Sigmoid colon (tissue), 4 donors: ENCODE results near the gene APOD.
"Not testable (repeated sequence)": the region's sequence is repeated elsewhere in the genome, so short reads cannot be mapped to it uniquely, and the experiment has no call there.

Source experiments
- EP300 ChIP-seq, 4 donors: sonication (generic); formaldehyde crosslinking; IDR thresholded peaks; one replicate each; pipeline ENCODE4 v1.6.1; 2017; ENCODE audit warnings: antibody characterized with exemption in 4 of 4
- POLR2A ChIP-seq, 2 donors: fragments of 450-650 bp; IDR thresholded peaks; one replicate each; pipeline ENCODE4 v1.6.1; 2016; ENCODE audit warnings: antibody characterized with exemption in 2 of 2, mild to moderate bottlenecking in 2 of 2, moderate library complexity in 2 of 2
- TF ChIP-seq, protein P1 (sequence below), 4 experiments: fragments of 450-650 bp in 3 of 4; fragments of 200-600 bp in 1 of 4; IDR thresholded peaks; one replicate each; pipeline ENCODE4 v1.5.1; 2016 to 2019; ENCODE audit warnings: antibody characterized with exemption in 4 of 4, mild to moderate bottlenecking in 3 of 4, moderate library complexity in 2 of 4

DNA sequence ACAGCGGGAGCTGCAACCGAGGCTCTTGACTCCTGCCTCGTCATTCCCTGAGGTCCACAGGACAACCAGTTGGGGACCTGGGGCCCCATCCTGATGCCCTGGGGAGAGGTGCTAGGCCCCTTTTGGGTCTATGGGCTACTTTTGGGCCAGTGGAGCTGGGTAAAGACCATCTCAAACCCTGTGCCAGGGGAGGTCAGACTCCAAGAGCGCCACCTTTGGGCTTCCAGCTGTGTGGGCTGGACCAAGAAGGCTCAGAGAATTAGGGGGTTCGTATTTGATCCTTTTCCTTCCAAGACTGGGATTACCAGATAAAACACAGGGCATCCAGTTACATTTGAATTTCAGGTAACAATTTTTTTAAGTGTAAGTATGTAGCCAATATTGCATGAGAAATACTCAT, 33.4 kb upstream of the APOD start:
- TF ChIP-seq, protein P1, sequence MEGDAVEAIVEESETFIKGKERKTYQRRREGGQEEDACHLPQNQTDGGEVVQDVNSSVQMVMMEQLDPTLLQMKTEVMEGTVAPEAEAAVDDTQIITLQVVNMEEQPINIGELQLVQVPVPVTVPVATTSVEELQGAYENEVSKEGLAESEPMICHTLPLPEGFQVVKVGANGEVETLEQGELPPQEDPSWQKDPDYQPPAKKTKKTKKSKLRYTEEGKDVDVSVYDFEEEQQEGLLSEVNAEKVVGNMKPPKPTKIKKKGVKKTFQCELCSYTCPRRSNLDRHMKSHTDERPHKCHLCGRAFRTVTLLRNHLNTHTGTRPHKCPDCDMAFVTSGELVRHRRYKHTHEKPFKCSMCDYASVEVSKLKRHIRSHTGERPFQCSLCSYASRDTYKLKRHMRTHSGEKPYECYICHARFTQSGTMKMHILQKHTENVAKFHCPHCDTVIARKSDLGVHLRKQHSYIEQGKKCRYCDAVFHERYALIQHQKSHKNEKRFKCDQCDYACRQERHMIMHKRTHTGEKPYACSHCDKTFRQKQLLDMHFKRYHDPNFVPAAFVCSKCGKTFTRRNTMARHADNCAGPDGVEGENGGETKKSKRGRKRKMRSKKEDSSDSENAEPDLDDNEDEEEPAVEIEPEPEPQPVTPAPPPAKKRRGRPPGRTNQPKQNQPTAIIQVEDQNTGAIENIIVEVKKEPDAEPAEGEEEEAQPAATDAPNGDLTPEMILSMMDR (IDR thresholded peaks at IDR 0.05), result not testable (repeated sequence)
- not testable (repeated sequence) for TF ChIP-seq POLR2A, EP300 (IDR thresholded peaks at IDR 0.05)
